GM19395 (cell line): ENCODE data around the gene SNCAIP.

Experiments
- ATAC-seq: cut with Tn5 transposase; IDR thresholded peaks from one replicate; pipeline ENCODE4 v1.9.1; 2021; ENCODE audit warnings: mild to moderate bottlenecking, moderate library complexity; ENCODE audit not compliant: unreplicated experiment

Gene SNCAIP

DNA sequence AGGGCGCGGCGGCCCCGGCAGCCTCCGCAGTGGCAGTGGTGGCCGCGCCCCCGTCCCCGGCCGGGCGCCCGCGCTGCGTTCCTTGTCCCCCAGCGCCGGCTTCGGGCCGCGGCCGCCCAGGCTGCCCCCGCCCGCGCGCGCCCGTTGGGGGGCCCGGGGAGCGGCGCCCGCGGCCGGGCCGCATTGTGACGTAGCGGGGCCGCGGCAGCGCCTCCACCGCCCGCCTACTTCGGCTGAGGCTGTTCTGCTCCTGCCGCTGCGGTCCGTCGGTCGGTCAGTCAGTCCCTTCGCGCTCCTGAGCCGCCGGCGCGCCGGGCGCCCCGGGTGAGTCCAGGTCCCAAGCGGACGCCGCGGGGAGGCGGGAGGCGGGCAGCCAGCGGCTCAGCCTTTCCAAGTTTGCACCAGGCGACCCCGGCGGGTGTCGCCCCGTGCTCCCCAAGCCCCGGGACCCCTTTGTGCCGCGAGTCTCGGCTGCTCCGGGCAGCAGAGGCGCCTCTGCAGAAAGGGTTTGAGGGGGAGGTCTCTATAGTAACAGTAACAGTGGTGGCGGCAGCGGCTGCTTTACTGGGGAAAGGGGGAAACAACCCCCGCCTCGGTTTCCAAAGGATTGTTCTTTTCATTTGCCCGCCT is at the start of gene SNCAIP:
Gene SNCAIP, plus strand, starts transcription at position 277 of the 630 bp plus-strand sequence. CDS start 78,898 bp downstream, outside the sequence.
- peak; percentile 72 for ATAC-seq

DNA sequence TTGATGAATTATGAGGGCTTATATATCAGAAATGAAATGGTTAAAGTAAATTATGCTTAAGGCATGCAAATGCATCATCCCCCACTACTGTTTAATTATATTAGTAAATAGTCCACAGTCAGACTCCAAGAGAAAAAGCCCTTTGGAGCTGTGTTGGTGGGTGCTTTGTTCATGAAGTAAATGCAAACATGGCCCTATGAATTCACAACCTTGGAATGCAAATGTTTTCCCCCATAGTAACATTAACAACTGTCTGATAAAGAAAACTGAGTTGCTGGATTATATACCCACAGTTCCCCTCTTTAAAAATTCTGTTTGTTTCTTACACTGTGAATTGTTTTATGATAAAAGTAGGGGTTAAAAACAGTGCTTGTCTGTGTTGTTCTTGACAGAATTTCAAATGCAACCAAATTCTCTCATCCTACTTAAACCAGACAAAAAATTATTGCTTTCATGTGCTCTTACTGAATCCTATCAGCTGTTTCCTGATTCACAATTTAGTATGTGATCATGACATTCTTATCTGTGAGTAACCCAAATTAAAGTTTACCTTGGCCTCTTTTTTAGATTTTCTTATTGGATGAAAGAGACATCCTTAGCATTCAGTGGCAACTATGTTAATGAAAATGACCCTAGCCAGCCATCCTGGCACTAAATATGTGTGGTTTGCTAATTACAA is 48.5 kb upstream of the SNCAIP start:
- ATAC-seq: no peak

DNA sequence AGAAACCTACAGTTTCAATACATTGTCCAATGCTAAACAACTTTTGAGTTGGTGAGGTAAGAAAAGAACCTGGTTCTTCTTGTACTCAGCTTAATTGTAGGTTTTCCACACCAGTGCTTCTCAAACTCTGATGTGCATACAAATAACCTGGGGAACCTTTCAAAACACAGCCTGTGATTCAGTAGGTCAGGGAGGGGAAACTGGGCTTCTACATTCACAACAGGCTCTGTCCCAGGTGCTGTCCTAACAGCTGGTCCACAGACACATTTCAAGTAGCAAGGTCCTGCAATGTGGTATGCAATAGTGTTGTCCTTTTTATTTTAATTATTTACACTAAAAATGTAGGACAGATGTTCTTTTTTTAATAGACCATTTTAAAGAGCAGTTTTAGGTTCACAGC is 47.4 kb upstream of the SNCAIP start:
- ATAC-seq: no peak

- no peak for ATAC-seq
These were observed 44.9 kb upstream of the SNCAIP start for GRCh38 chr5:122267185-122267584.

GRCh38 chr5:122273696-122274095 is 38.3 kb upstream of the SNCAIP start:
- no peak for ATAC-seq

- no peak for ATAC-seq
These were observed 28.4 kb upstream of the SNCAIP start for GRCh38 chr5:122283592-122283991.

- ATAC-seq: no peak
These were observed 25.5 kb upstream of the SNCAIP start for GRCh38 chr5:122286541-122286940.

DNA sequence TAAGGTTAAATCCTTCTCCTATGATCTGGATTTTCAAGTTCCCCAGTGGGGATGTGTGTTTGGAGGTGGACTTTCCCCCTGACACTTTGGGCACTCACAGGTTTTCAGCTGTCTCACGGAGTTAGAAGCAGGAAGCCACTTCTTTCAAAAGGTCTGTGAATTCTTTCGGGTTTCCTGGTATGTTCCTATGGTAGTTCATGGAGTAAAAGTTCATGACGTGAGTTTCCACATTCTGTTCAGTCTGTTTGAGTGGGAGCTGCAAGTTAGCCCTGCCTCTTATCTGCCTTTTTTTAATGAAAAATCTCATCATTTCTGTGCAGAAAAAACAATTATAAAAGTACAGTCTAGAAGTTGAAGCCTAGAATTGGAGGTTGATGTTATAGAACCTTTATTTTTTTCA is 24.9 kb upstream of the SNCAIP start:
- no peak for ATAC-seq

- no peak for ATAC-seq
These were observed 20.8 kb upstream of the SNCAIP start for GRCh38 chr5:122291000-122291901.

GRCh38 chr5:122292332-122292731 is 19.7 kb upstream of the SNCAIP start:
- no peak for ATAC-seq

- ATAC-seq: peak; percentile 34
These were observed 16.9 kb upstream of the SNCAIP start for GRCh38 chr5:122295138-122295537.

- ATAC-seq: no peak
These were observed 15.2 kb upstream of the SNCAIP start for GRCh38 chr5:122296871-122297270.

GRCh38 chr5:122297587-122298298 is 14.3 kb upstream of the SNCAIP start:
- ATAC-seq: peak; percentile 92

DNA sequence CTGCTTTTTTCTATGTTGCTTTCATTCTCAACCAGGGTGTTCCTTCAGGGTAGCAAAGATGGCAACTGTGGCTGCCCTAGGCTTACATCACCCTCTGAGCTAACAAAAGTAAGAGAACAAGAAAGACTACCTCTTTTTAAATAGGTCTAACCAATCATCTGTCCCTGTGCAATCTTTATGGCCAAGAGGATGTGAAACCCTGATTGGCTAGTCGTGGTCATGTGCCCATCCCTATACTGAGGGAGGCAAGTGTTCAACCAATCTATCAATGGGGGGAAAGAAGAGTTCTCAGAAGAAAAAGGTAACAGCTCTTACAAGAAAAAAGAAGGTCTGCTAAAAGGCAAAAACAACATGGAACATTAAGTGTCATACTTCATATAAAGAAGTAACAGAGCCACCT is 11.7 kb upstream of the SNCAIP start:
- ATAC-seq: no peak

DNA sequence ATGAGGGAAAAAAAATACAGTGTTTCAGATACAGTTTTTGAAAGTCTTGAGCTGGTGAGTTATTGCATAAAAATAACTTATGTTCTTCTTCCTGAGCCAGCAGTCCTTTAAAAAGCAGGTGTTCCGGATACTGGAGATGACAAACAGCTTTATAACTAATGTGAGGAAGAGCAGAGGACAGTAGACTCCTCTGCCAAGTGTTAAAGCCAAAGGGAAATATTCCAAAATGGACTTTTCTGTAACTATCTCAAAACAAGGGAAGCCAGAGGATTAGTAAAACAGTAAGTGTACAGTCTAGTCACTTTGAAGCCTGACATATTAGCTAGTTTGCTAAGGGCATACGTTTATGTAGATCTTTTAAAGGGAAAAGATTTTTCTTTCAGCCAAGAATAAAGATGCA is 11.0 kb upstream of the SNCAIP start:
- ATAC-seq: no peak

GRCh38 chr5:122304471-122305215 is 7.4 kb upstream of the SNCAIP start:
- no peak for ATAC-seq

- no peak for ATAC-seq
These were observed 5.6 kb upstream of the SNCAIP start for GRCh38 chr5:122306461-122306860.

- no peak for ATAC-seq
These were observed 1.1 kb upstream of the SNCAIP start for GRCh38 chr5:122310889-122311288.

- peak; percentile 17 for ATAC-seq
These were observed 508 bp upstream of the SNCAIP start for GRCh38 chr5:122311497-122311960.
